Activated B cell treated with CpG ODN at 0.5 μM for 24 hours (primary cell): Measurements from ENCODE around the gene ITSN2. TPM values are rescaled to one million over a fixed set of nuclear protein-coding genes. Genes with fewer than 3 reads are reported as not detected.

ENCODE experiments used
- ATAC-seq: fragments of 200-7000 bp; cut with Tn5 transposase; one replicate; pipeline ENCODE4 v1.10.0; 2021; ENCODE audit warnings: low read depth, mild to moderate bottlenecking, moderate library complexity
- CTCF ChIA-PET: fragments of 350-600 bp; sonication (Branson Sonifier 250); formaldehyde crosslinking; loops from one replicate; lab custom pipeline; 2021; ENCODE audit warnings: antibody characterized with exemption; lab: Charles Lee
- POLR2A ChIA-PET: fragments of 350-600 bp; sonication (Branson Sonifier 250); formaldehyde crosslinking; loops from one replicate; lab custom pipeline; 2021; ENCODE audit warnings: antibody characterized with exemption; lab: Charles Lee
- DNase-seq: peaks from one replicate; pipeline ENCODE4 v3.0.0; 2022
- H3K27ac Mint-ChIP-seq: one replicate; pipeline ENCODE4 v1.8.0; 2020; ENCODE audit warnings: mixed read lengths
- H3K27me3 Mint-ChIP-seq: one replicate; pipeline ENCODE4 v1.8.0; 2021; ENCODE audit warnings: mixed read lengths
- H3K36me3 Mint-ChIP-seq: one replicate; pipeline ENCODE4 v1.8.0; 2021; ENCODE audit warnings: low read depth, mixed read lengths
- H3K4me1 Mint-ChIP-seq: one replicate; pipeline ENCODE4 v1.8.0; 2021; ENCODE audit warnings: mixed read lengths
- H3K4me3 Mint-ChIP-seq: one replicate; pipeline ENCODE4 v1.8.0; 2020; ENCODE audit warnings: mild to moderate bottlenecking, mixed read lengths
- H3K9me3 Mint-ChIP-seq: one replicate; pipeline ENCODE4 v1.8.0; 2020; ENCODE audit warnings: mixed read lengths
- intact Hi-C: fragments of 100-400 bp; cut with micrococcal nuclease; formaldehyde crosslinking; loops from one replicate; pipeline ENCODE4 v1.15.1; 2024
- total RNA-seq: library from RNA; stranded (reverse); gene quantifications from 2 replicates; pipeline ENCODE4 v1.2.3, GENCODE V29; 2022
- TF ChIP-seq, protein P1 (sequence below): fragments of 200-600 bp; IDR thresholded peaks from one replicate; pipeline ENCODE4 v1.8.0; 2022; ENCODE audit warnings: antibody characterized with exemption, mild to moderate bottlenecking

ITSN2 gene
- total RNA-seq, 1 donor from 2014 or later = 156 TPM

DNA sequence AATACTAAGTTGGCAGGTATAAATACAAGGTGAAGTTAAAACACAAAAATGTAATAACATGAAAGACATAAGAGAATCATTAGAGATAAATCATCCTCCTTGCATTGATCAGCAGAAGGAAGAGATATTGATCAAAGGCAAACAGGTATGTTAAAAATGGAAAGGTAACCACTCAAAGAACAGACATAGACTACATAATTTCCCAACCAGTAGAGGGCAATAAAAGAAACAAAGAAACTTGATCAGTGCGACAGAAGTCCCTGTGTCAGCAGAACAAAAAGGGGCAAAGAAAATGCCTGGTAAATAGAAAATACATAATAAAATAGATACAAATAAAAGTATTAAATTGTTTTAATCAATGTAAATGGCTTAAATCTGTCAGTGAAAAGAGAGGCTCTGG is 131.9 kb downstream of the ITSN2 start:
- TF ChIP-seq, protein P1, sequence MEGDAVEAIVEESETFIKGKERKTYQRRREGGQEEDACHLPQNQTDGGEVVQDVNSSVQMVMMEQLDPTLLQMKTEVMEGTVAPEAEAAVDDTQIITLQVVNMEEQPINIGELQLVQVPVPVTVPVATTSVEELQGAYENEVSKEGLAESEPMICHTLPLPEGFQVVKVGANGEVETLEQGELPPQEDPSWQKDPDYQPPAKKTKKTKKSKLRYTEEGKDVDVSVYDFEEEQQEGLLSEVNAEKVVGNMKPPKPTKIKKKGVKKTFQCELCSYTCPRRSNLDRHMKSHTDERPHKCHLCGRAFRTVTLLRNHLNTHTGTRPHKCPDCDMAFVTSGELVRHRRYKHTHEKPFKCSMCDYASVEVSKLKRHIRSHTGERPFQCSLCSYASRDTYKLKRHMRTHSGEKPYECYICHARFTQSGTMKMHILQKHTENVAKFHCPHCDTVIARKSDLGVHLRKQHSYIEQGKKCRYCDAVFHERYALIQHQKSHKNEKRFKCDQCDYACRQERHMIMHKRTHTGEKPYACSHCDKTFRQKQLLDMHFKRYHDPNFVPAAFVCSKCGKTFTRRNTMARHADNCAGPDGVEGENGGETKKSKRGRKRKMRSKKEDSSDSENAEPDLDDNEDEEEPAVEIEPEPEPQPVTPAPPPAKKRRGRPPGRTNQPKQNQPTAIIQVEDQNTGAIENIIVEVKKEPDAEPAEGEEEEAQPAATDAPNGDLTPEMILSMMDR = no peak
- no peak overlapping the region for H3K4me3 Mint-ChIP-seq
- no peaks in the 10 kb centered on the region for H3K9me3 Mint-ChIP-seq
- POLR2A ChIA-PET = no interaction called here
- CTCF ChIA-PET = no interaction called here
- intact Hi-C loops = loop anchor here (1.0 kb wide), 1 partner anchor 154 kb away; no protein-coding TSS in a partner anchor
- no peaks in the 10 kb centered on the region for H3K4me1 Mint-ChIP-seq
- no peaks in the 10 kb centered on the region for H3K27me3 Mint-ChIP-seq
- ATAC-seq = no peak
- no peak for DNase-seq
- peaks cover 49% of the 10 kb centered on the region for H3K36me3 Mint-ChIP-seq
- H3K27ac Mint-ChIP-seq = no peak overlapping the region

DNA sequence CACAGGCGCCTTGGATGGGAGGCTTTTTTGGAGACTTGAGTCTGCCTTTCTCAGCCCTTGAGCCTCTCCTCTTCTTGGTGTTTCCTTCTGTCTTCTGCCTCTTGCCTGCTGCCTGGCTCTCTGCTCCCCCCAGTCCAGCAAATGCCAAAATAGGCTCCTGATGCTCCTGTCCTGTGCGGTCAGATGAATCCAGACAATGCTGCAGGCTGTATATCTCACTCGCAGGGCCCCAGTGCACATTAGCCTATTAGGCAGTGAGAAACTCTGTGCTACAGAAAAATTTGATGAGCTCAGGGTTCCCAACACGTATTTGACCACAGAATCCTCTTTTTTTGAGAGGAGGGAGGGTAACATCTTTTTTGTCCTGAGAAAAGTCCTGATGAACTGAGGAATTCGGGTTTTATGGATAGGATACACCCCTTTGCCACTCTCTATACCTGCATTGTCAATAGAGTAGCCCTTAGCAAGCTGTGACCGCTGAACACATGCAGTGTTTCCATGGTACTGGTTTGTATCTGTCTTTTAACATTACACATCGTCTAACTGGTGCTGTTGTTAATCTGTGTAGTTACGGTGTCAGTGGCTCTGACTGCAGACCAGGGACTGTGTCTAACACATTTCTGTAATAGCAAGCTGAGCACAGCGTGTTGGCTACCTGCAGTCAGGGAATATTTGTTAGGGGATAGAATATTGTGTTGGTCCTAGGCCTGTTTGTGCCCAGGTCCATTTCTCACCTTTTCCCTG is 134.7 kb downstream of the ITSN2 start:
- intact Hi-C loops = no loop called here
- TF ChIP-seq, protein P1 = no peak
- ATAC-seq = no peak
- ChIA-PET CTCF (no interaction called here), POLR2A (no interaction called here)
- Mint-ChIP-seq H3K36me3 (peaks cover 61% of the 10 kb centered on the region), H3K4me1 (no peaks in the 10 kb centered on the region), H3K27ac (no peak overlapping the region), H3K4me3 (no peak overlapping the region), H3K27me3 (no peaks in the 10 kb centered on the region), H3K9me3 (no peaks in the 10 kb centered on the region)
- DNase-seq = no peak

DNA sequence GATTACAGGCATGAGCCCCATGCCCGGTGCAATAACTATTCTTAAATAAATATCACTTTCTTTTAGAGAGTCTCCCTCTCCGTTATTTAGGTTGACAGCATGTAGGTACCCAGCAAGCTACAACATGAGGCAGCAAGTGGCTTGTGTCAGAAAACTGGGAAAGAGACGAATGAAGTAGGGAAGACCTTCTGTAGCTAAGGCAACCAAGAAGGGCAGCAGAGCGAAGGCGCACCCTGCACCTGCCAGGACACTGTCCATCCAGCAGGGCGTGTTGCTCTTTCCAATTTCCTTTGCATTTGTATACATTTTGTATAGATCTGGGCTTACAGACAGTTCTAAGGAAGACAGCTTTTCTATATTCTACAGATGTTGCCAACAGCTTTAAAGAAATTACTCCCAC is 137.4 kb downstream of the ITSN2 start:
- Mint-ChIP-seq H3K27me3 (no peaks in the 10 kb centered on the region), H3K4me1 (no peaks in the 10 kb centered on the region), H3K27ac (no peak overlapping the region), H3K9me3 (no peaks in the 10 kb centered on the region), H3K36me3 (peaks cover 79% of the 10 kb centered on the region), H3K4me3 (no peak overlapping the region)
- ATAC-seq (no peak), DNase-seq (no peak)
- intact Hi-C loops = no loop called here
- POLR2A ChIA-PET = interaction anchor here (0.6 kb wide), 1 partner anchor 906 kb away, joined by 3 read pairs; no protein-coding TSS in a partner anchor
- CTCF ChIA-PET = no interaction called here
- TF ChIP-seq, protein P1 = no peak

DNA sequence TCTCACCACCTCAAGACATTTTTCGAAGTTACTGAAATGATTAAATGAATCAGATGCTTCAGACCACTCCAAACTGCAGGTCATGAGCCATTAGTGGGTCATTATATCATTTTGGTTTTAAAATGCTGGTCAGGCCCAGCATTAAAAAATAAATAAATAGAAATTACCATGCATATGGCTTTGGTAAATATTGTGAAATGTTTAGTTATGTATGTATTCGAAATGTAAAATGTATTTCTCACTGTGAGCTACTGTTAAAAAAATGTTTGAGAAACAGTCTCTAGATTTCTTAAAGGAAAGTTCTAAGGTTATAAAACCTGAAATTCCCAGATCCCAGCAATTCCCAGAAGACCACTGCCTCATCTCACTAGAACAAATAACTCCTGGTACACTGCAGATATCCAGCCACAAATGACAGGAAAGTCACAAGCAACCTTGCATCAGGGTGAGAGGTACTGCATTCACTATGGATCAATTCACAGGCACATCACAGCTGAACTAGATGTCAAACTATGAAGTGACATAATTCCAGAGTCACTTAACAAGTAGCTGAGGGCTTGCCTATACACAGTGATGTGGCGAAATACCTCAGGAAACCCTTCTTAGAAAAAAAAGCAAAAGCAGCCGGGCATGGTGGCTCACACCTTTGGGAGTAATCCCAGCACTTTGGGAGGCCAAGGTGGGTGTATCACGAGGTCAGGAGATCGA is 138.8 kb downstream of the ITSN2 start:
- Mint-ChIP-seq H3K4me1 (no peaks in the 10 kb centered on the region), H3K27me3 (no peaks in the 10 kb centered on the region), H3K4me3 (no peak overlapping the region), H3K27ac (no peak overlapping the region), H3K36me3 (peaks cover 81% of the 10 kb centered on the region), H3K9me3 (no peaks in the 10 kb centered on the region)
- ChIA-PET POLR2A (no interaction called here), CTCF (interaction anchor here (0.8 kb wide), 1 partner anchor 397 kb away, joined by 3 read pairs; no protein-coding TSS in a partner anchor)
- ATAC-seq = no peak
- no peak for DNase-seq
- TF ChIP-seq, protein P1 = no peak
- intact Hi-C loops = no loop called here

DNA sequence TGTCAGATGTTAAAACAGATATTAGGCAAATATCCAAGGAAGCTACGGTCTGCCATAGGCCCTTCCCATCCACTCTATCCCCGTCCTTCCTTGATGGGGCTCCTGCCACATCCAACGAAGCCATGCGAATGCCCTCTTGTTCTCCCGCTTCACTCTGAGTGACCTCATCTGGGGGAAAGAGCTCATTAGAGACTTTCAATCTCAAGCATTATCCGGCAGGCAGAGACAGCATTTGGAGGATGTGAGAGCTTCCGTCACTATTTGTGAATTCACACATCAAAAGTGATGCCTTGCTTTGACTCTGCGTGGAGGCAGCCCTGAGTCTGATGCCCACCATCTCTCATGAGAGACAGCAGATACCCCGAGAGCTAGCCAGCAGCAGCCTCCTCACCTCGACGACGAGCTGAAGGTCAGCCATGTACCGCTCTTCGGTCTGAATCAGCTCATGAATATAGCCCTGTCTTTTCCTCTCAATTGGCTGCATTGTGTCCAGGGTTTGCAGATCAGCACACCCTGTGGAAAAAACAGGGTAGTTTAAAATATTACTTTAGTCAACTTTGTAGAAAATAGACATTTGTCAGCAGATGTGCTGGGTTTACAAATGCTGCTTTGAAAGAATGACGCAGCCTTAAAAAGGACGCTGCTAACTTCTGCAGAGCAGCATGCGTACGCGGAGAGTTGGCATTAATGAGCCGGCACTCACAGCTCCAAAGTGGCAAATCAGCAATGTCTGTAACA is 139.6 kb downstream of the ITSN2 start:
- TF ChIP-seq, protein P1 = no peak
- no peak overlapping the region for H3K27ac Mint-ChIP-seq
- no peak for ATAC-seq
- no peaks in the 10 kb centered on the region for H3K27me3 Mint-ChIP-seq
- CTCF ChIA-PET = no interaction called here
- H3K4me3 Mint-ChIP-seq = no peak overlapping the region
- no peak for DNase-seq
- POLR2A ChIA-PET = no interaction called here
- peaks cover 81% of the 10 kb centered on the region for H3K36me3 Mint-ChIP-seq
- intact Hi-C loops = no loop called here
- H3K9me3 Mint-ChIP-seq = no peaks in the 10 kb centered on the region
- H3K4me1 Mint-ChIP-seq = peaks cover 4% of the 10 kb centered on the region
